Epithelial cell of proximal tubule (primary cell): ENCODE results near the gene FGD4. TPM values are rescaled to one million over a fixed set of nuclear protein-coding genes. Genes with fewer than 3 reads are reported as not detected.
"Not testable (repeated sequence)": the region's sequence is repeated elsewhere in the genome, so short reads cannot be mapped to it uniquely, and the experiment has no call there.

Experiments
- DNase-seq: peaks from one replicate; pipeline ENCODE4 v3.0.0-alpha.2; 2011; ENCODE audit warnings: low read depth
- H3K4me3 ChIP-seq: 2 replicates; pipeline ENCODE4 v1.5.1; 2011; ENCODE audit warnings: low read depth, mild to moderate bottlenecking, low read length
- CTCF ChIP-seq: conservative IDR thresholded peaks from 2 replicates; pipeline ENCODE4 v1.5.1; 2012; ENCODE audit warnings: low read depth, mild to moderate bottlenecking, low read length
- total RNA-seq: library from RNA; depleted of rRNA; stranded (reverse); fragments of >200 nt; gene quantifications from 2 replicates; pipeline ENCODE4 v1.2.3, GENCODE V29; 2015

The FGD4 gene
- total RNA-seq, 1 donor from 2014 or later = 19.9 TPM

- H3K4me3 ChIP-seq = no peak overlapping the region
- no peak for TF ChIP-seq CTCF
- no peak for DNase-seq
Observed at GRCh38 chr12:32549675-32550079, 150.3 kb downstream of the FGD4 start.

DNA sequence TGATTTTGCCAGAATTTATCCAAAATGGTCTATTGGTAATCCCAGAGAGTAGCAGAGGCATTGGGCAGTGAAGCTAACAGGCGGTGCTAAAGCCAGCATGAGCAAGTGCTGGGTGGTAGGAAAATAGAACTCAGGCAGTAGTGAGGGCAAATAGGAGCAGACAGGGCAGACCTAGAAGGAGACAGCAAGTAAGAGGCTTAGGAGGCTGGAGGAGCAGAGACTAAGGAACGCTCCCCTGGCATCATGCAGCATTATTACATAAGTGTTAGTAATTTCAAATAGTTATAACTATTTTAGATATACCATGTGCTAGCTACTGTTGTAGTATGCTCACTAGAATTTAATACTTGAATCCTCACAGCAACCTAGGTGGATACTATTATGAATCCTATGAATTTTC, 151.7 kb downstream of the FGD4 start:
- no peak for TF ChIP-seq CTCF
- no peak for DNase-seq
- no peak overlapping the region for H3K4me3 ChIP-seq

- TF ChIP-seq CTCF = no peak
- no peak for DNase-seq
- H3K4me3 ChIP-seq = no peak overlapping the region
Observed at GRCh38 chr12:32558903-32559302, 159.5 kb downstream of the FGD4 start.

GRCh38 chr12:32559434-32559833, 160.1 kb downstream of the FGD4 start:
- TF ChIP-seq CTCF = no peak
- no peak for DNase-seq
- no peak overlapping the region for H3K4me3 ChIP-seq

- DNase-seq = no peak
- no peak for TF ChIP-seq CTCF
Observed at GRCh38 chr12:32560520-32560919, 161.2 kb downstream of the FGD4 start.

DNA sequence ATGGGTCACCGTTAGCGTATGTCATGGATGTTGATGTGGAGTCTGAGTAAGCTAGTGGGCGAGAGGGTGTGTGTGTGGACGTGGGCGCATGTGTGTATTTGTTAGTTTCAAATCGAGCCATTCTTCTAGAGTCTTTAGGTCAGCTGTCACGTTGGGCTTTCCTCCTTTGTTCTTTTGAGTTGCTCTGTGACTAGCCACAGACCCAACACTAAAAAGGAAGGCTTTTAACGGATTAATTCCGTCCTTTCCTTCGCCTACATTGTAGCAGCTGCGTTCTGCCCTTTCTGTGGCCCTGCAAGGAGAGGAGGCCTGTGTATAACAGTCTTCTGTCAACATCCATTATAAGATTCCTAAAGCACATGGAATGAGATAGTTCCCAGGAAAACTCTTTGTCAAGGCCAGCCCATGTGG, 162.6 kb downstream of the FGD4 start:
- DNase-seq = no peak
- no peak for TF ChIP-seq CTCF
- H3K4me3 ChIP-seq = no peak overlapping the region

More at GRCh38 chr12:32560520-32560919, 161.2 kb downstream of the FGD4 start:
- no peak overlapping the region for H3K4me3 ChIP-seq

- DNase-seq, H3K4me3 ChIP-seq: not testable (repeated sequence)
Observed at GRCh38 chr12:32562413-32562812, 163.1 kb downstream of the FGD4 start.

GRCh38 chr12:32566663-32567295, 167.4 kb downstream of the FGD4 start:
- TF ChIP-seq CTCF = no peak
- no peak for DNase-seq
- no peak overlapping the region for H3K4me3 ChIP-seq
